Skin of body (tissue), 2 donors: ENCODE results near the gene RGS10. TPM values are rescaled to one million over a fixed set of nuclear protein-coding genes. Genes with fewer than 3 reads are reported as not detected.

Source experiments
- DNase-seq: peaks from one replicate; lab custom pipeline; 2025; lab: John Stamatoyannopoulos, UW
- total RNA-seq: library from RNA; depleted of rRNA; stranded (reverse); fragments of >200 nt; gene quantifications from one replicate; pipeline ENCODE4 v1.2.3, GENCODE V29; 2014

RGS10 gene
- total RNA-seq, 1 donor from 2014 or later, result 34.0 TPM

GRCh38 chr10:119450606-119451299 is 91.8 kb downstream of the RGS10 start:
- DNase-seq, result no peak

Other genes with a start within 250 kb of the RGS10 start
- gene TIAL1, start 54.2 kb upstream of the RGS10 start, total RNA-seq, result 97.7 TPM
- gene BAG3, start 108.7 kb upstream of the RGS10 start, total RNA-seq, result 11.6 TPM
- gene INPP5F, start 183.3 kb upstream of the RGS10 start, total RNA-seq, result 23.3 TPM